Measurements from ENCODE around the gene PSMD12. TPM values are rescaled to one million over a fixed set of nuclear protein-coding genes. Genes with fewer than 3 reads are reported as not detected.

The PSMD12 gene
- total and polyA plus RNA-seq, 9 of the 15 experiments (the other 6 are each of a cell fraction or from before 2014, with no cell fraction given), result 36.6 to 150 (median 65.5) TPM

DNA sequence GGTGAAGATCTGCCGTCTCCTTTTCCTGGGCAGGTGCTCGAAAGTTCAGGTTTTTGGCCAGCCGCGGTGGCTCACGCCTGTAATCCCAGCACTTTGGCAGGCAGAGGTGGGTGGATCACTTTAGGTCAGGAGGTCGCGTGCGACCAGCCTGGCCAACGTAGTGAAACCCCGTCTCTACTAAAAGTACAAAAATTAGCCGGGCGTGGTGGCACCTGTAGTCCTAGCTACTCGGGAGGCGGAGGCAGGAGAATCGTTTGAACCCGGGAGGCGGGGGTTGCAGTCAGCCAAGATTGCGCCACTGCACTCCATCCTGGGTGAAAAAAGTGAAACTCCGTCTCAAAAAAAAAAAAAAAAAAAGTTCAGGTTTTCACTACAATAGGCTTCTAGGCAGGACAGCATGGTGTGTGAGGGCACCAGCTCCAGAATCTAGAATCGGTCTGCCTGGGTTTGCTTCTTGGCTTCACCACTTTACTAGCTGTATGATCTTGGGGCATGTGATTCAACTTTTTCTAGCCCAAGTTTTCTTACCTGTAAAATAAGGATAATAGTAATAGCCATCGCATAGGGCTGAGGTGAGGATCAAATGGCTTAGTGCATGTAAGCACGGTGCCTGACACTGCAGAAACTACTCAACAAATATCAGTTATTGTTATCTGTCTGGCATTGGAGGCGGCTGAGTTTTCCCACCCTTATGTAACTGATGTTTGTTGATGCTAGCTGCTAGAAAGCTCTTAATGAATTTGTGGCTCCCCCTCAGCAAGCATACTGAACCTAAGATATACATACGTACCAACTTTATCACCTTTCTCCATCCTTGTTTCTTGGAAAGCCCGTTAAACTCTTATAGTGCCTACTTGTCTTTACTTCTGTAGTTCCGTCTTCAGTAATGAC lies 1.3 kb downstream of the PSMD12 start:
- peak in 2 of 4 experiments; percentile 11 to 41 for DNase-seq (ENCODE audit: extremely low read depth in 1 of 4, low spot score in 3 of 4)
- peak; percentile 43 for ATAC-seq
- Histone ChIP-seq H3K9ac (ENCODE audit: insufficient read depth in 1 of 2, low read depth in 2 of 2, low read length in 2 of 2) (peak overlapping the region; percentile 97 to 98), H2AFZ (ENCODE audit: low read depth, low read length) (no peak overlapping the region), H3K36me3 (ENCODE audit: control insufficient read depth, insufficient read depth, low read length) (peaks cover 50% of the 10 kb centered on the region), H3K4me3 (peak overlapping the region; percentile 92), H3K9me3 (replicated peaks; ENCODE audit: control insufficient read depth, insufficient read depth, low read depth, low read length) (no peaks in the 10 kb centered on the region), H3K4me2 (ENCODE audit: insufficient read depth, low read length) (peak overlapping the region; percentile 99), H3K4me1 (replicated peaks in 1 of 2; ENCODE audit: control insufficient read depth in 2 of 2, insufficient read depth in 2 of 2, low read length in 2 of 2) (peaks cover 16 to 17% of the 10 kb centered on the region in 2 experiments; a peak in 4 of 5 replicates), H3K27me3 (ENCODE audit: control insufficient read depth in 2 of 2, insufficient read depth in 2 of 2, low read length in 2 of 2) (no peaks in the 10 kb centered on the region), H4K20me1 (replicated peaks; ENCODE audit: control insufficient read depth, insufficient read depth, low read length) (peaks cover 43% of the 10 kb centered on the region), H3K27ac (ENCODE audit: extremely low read depth, low read depth, low read length) (peak overlapping the region; percentile 94), H3K9me1 (ENCODE audit: control insufficient read depth, insufficient read depth, low read length) (peaks cover 4% of the 10 kb centered on the region), H3K79me2 (ENCODE audit: control insufficient read depth, insufficient read depth, low read length) (peaks cover 64% of the 10 kb centered on the region)
- in situ Hi-C loops (cut with MboI) (no loop called here), intact Hi-C loops (cut with micrococcal nuclease) (no loop called here)
- no TSS peak for BruUV-seq (replicated peaks)
- ChIA-PET CTCF (ENCODE audit: low intra/inter-chr PET ratio) (interaction anchor here (0.8 kb wide), 1 partner anchor 9 kb away, joined by 3 read pairs; no protein-coding TSS in a partner anchor), POLR2A (interaction anchor here (0.7 to 2.2 kb wide), 7 partner anchors 8 to 353 kb away, joined by 3 to 15 read pairs (median 3); partner anchors contain the start of gene NOL11)
- 5% methylated on average over 26 of the region's 26 CpGs for WGBS (ENCODE audit: insufficient coverage, low coverage, missing lambda C conversion rate)
- FAIRE-seq, result peak; percentile 49
- no peak for TF ChIP-seq ZNF75A (CRISPR knock-in tag; IDR thresholded peaks at IDR 0.05)
- no peak for TF ChIP-seq RFX5 (IDR thresholded peaks at IDR 0.05; ENCODE audit: low read depth, low read length)
- no peak for TF ChIP-seq KDM2B (CRISPR knock-in tag; IDR thresholded peaks at IDR 0.05)
- peak; percentile 48; the same call in 1 of the 2 replicates for TF ChIP-seq CBFA2T3 (IDR thresholded peaks at IDR 0.05)
- TF ChIP-seq BHLHE40 (IDR thresholded peaks at IDR 0.05; ENCODE audit: low read length), result 0 out of 2 replicates have a peak, but pooled peaks have one; percentile 12
- TF ChIP-seq, protein P1, sequence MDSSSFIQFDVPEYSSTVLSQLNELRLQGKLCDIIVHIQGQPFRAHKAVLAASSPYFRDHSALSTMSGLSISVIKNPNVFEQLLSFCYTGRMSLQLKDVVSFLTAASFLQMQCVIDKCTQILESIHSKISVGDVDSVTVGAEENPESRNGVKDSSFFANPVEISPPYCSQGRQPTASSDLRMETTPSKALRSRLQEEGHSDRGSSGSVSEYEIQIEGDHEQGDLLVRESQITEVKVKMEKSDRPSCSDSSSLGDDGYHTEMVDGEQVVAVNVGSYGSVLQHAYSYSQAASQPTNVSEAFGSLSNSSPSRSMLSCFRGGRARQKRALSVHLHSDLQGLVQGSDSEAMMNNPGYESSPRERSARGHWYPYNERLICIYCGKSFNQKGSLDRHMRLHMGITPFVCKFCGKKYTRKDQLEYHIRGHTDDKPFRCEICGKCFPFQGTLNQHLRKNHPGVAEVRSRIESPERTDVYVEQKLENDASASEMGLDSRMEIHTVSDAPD (CRISPR knock-in tag; IDR thresholded peaks at IDR 0.05), result no peak
- TF ChIP-seq TCF3 (CRISPR knock-in tag; IDR thresholded peaks at IDR 0.05), result peak; percentile 44
- no peak for TF ChIP-seq ZNF274 (IDR thresholded peaks at IDR 0.05; ENCODE audit: borderline replicate concordance, low read depth, low read length)
- TF ChIP-seq CBFA2T2 (conservative IDR thresholded peaks at IDR 0.05), result no peak
- peak; percentile 61 for TF ChIP-seq SMARCB1 (IDR thresholded peaks at IDR 0.05; ENCODE audit: insufficient read length, low read depth)
- TF ChIP-seq, protein P2, sequence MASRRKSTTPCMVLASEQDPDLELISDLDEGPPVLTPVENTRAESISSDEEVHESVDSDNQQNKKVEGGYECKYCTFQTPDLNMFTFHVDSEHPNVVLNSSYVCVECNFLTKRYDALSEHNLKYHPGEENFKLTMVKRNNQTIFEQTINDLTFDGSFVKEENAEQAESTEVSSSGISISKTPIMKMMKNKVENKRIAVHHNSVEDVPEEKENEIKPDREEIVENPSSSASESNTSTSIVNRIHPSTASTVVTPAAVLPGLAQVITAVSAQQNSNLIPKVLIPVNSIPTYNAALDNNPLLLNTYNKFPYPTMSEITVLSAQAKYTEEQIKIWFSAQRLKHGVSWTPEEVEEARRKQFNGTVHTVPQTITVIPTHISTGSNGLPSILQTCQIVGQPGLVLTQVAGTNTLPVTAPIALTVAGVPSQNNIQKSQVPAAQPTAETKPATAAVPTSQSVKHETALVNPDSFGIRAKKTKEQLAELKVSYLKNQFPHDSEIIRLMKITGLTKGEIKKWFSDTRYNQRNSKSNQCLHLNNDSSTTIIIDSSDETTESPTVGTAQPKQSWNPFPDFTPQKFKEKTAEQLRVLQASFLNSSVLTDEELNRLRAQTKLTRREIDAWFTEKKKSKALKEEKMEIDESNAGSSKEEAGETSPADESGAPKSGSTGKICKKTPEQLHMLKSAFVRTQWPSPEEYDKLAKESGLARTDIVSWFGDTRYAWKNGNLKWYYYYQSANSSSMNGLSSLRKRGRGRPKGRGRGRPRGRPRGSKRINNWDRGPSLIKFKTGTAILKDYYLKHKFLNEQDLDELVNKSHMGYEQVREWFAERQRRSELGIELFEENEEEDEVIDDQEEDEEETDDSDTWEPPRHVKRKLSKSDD (conservative IDR thresholded peaks at IDR 0.05; ENCODE audit: low read length), result no peak
- TF ChIP-seq TEAD4 (IDR thresholded peaks at IDR 0.05; ENCODE audit: low read length), result 0 out of 2 replicates have a peak, but pooled peaks have one; percentile 14
- TF ChIP-seq TEAD4 (CRISPR knock-in tag; IDR thresholded peaks at IDR 0.05; ENCODE audit: borderline replicate concordance), result no peak
- peak; percentile 23; the same call in 1 of the 2 replicates for TF ChIP-seq NFE2 (IDR thresholded peaks at IDR 0.05; ENCODE audit: low read depth)
- TF ChIP-seq CEBPG (CRISPR knock-in tag; IDR thresholded peaks at IDR 0.05), result 0 out of 2 replicates have a peak, but pooled peaks have one; percentile 28
- peak in 1 of 2 experiments; percentile 59; a peak in 2 of 4 replicates for TF ChIP-seq CEBPG (tag; conservative IDR thresholded peaks at IDR 0.05 in 1 of 2, IDR thresholded peaks at IDR 0.05 in 1 of 2)
- 0 out of 2 replicates have a peak, but pooled peaks have one; percentile 14 for TF ChIP-seq SMARCA4 (IDR thresholded peaks at IDR 0.05)
- TF ChIP-seq STAT5A (IDR thresholded peaks at IDR 0.05; ENCODE audit: borderline replicate concordance, low read length), result peak; percentile 49

Data from K562 (cell line).